ENCODE results near the gene ADPRH.
A peak's percentile ranks its signal among the peaks of the same experiment; 100 is the strongest.

ADPRH gene

DNA sequence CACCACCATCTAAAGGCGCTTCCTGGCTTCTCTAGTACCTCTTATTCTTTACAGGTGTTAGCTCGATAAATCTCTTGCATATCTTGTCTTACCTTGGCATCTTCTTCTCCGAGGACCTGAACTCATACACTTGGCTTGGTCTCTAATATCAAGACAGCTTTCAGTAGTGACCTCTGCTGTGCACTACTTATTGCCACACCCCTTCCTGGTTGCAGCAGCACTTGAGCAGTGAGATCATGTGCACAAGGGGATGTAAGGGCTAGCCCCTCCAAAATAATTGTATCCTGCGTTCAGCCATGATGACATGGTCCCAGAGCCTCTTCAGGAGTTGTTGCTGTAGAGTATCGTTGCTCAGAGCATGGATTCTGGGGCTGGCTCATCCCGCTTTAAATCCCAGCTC lies 17.1 kb downstream of the ADPRH start:
- no peak for DNase-seq (ENCODE audit: low read depth)

- no peak for DNase-seq (ENCODE audit: low read depth)
Observed at GRCh38 chr3:119597548-119598288, 18.4 kb downstream of the ADPRH start, which contains the start of gene PLA1A. TSS of gene PLA1A (plus strand) at chr3:119597885. CDS start at chr3:119597914, 29 bp downstream.

GRCh38 chr3:119598410-119599098 lies 19.3 kb downstream of the ADPRH start:
- no peak for DNase-seq (ENCODE audit: low read depth)

DNA sequence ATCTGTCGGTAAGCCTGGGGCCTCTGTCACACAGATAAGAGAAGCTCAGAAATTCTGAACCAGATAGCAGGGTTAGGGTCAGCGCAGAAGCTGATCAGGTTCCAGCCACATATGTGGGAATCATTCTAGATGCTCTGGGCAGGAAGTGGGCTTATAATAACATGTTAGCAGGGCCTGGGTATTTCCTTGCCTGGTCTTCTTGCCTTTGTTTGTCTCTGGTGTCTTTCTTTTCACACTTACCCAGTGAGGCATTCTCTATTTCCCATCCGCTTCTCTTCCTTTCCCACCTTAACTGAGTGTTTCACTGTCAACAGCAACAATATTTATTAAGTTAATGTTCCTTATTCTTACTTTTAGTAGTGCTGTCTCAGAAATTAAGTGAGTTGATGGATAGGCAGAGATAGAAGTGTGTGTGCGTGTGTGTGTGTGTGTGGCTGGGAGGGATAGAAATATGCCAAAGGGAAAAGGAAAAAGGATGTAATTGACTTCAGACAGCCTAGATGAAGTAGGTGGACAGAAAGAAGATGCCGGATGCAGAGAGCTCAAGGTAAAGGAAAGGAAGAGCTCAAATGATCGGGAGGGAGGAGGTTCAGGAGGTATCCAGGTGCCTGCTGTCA lies 20.4 kb downstream of the ADPRH start:
- DNase-seq (ENCODE audit: low read depth) = no peak

GRCh38 chr3:119600732-119601131 lies 21.4 kb downstream of the ADPRH start:
- DNase-seq (ENCODE audit: low read depth) = peak; percentile 25

GRCh38 chr3:119601154-119601553 lies 21.9 kb downstream of the ADPRH start:
- no peak for DNase-seq (ENCODE audit: low read depth)

GRCh38 chr3:119602676-119603075 lies 23.4 kb downstream of the ADPRH start:
- DNase-seq (ENCODE audit: low read depth) = no peak

GRCh38 chr3:119604878-119605277 lies 25.6 kb downstream of the ADPRH start:
- peak; percentile 70 for DNase-seq (ENCODE audit: low read depth)

DNA sequence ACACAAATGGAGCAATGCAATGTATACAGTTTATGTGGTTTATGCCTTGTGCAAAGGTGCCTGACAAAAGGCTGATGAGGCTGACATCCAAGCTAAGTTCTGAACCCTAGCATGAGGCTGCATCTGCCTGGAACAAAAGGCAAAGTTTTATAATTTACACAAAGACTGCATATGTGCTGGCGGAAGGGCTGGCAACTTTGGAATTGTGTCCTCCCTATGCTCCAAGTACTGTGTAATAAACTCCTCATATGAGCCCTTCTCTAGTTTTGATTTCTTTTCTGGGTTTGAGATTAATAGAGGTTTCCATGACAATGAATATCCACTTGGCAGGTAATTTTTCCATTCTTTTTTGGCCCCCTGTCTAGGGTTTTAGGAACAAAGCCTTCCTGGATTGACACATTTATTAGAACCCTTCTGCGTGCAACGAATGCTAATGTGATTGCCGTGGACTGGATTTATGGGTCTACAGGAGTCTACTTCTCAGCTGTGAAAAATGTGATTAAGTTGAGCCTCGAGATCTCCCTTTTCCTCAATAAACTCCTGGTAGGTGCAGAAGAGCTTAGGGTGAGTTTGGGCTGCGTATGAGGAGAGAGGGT lies 29.2 kb downstream of the ADPRH start:
- no peak for DNase-seq (ENCODE audit: low read depth)

- no peak for DNase-seq (ENCODE audit: low read depth)
Observed at GRCh38 chr3:119609301-119609700, 30.0 kb downstream of the ADPRH start.

DNA sequence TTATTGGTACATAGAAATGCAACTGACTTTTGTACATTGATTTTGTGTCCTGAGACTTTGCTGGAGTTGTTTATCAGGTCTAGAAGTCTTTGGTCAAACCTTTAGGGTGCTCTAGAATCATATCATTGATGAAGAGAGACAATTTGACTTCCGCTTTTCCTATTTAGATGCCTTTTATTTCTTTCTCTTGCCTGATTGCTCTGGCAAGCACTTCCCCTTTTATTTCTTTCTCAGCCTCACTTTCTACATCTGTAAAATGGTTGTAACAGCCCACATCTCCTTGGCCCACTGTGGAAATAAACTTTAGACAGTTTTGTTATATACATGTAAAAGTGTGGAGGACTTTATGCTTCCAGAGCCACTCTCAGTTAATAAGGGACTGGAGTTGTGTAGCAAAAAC lies 32.4 kb downstream of the ADPRH start:
- no peak for DNase-seq (ENCODE audit: low read depth)

DNA sequence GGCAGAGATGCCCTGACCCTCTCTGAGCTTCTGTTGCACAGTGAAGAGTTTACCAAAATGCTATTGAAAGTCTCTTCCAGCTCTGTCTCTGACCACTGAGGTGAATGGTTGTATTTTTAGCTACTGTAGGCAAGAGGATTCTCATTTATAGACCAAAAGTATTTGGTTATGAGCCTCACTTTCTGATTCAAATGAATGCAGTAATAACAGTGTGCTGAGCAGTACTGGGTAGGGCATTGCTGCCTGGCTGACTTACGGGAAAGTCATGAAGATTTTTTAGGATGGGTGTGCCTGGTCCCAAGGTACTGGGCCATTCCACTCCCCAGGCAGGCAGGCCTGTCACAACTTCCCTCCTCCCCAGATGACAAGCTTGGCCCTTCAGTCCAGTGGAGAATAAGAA lies 33.9 kb downstream of the ADPRH start:
- DNase-seq (ENCODE audit: low read depth) = no peak

- no peak for DNase-seq (ENCODE audit: low read depth)
Observed at GRCh38 chr3:119613872-119614271, 34.6 kb downstream of the ADPRH start.

DNA sequence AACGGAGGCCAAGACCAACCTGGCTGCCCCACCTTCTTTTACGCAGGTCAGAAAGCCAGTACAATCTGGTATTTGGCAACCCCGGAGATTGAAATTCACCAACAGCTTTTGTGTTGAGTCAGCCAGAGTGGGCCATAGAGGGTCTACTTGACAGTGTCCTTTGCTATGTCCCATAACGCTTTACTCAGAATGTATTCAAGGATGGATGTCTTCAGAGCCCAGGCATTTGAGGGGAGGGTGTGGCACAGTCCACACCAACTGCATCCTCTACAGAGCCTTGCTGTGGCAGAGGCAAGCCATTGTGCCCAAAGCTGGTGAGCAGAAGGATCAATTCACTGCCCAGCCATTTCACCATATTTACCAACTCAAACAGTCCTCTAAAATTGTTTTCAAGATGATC lies 36.8 kb downstream of the ADPRH start:
- no peak for DNase-seq (ENCODE audit: low read depth)

- no peak for DNase-seq (ENCODE audit: low read depth)
Observed at GRCh38 chr3:119619094-119619493, 39.8 kb downstream of the ADPRH start.

GRCh38 chr3:119620899-119621298 lies 41.6 kb downstream of the ADPRH start:
- DNase-seq (ENCODE audit: low read depth) = no peak

DNA sequence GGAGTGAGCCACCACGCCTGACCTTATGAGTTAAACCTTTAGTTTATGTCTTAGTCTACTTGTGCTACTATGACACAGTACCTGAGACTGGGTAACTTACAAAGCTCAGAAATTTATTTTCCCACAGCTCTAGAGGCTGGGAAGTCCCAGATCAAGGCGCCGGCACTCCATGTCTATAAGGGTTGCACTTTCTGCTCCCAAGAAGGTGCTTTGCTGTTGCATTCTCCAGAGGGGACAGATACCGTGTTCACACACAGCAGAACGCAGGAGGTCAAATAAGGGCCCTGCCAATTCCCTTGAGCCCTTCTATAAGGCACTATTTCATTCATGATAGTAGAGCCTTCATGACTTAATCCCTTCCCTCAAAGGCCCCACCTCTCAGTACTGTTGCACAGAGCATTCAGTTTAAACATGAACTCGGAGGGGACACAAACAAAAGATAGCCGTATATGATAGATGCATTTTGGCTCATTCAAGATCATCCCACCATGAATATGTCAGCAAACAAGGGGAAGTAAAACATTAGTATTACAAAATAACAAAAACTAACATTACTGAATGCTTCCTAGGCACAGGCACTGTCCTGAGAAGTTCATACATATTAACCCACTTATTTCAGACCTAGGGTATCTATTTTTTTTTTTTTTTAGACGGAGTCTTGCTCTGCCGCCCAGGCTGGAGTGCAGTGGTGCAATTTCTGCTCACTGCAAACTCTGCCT lies 44.9 kb downstream of the ADPRH start:
- no peak for DNase-seq (ENCODE audit: low read depth)

DNA sequence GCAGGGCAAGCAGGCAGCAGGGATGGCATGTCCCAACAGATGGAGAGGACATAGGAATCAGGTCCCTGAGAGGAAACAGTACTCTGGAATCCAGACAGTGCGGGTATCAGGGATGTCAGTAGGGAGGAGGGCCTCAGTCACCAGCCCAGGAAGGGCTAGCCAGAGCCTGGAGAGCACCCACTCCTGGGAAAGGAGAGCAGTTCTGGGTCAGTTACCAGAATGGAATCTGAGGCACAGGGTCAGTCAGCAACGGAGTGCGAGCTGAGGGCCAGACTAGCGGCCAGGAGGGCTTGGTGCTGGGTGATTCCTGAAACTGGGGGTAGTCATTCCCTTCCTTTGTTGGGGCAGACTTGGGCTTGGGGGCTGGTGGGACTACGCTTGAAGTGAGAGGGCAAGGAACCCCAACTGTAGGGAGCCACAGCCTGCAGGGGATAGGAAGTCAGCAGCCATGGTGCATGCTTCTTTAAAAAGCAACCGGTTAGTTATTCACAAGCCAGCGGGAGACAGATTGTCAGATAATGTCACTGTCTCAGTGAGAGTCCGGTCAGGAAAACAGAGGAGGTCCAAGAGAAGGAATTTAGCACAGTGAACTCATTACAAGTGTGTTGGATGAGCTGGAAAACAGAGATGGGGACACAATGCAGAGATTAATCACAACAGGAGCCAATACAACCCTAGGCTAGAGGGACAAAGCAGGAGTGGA lies 46.3 kb downstream of the ADPRH start:
- DNase-seq (ENCODE audit: low read depth) = no peak

DNA sequence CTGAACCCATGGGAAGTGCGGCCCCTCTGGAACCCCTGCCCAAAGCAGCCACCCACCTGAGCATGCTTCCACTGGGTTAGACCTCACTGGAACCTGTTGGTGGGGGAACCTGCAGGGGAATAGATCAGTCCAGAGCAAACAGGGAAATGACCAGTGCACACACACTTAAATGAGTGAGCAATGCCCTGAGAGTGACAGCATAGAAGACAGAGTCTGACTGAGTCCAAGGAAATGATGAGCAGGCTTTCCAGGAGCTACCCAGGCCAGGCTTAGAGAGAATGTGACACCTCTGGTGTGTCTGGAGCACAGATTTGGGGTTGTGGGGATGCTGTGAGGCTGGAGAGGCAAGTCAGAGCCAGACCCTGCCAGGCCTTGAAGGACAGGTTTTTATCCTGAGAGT lies 46.9 kb downstream of the ADPRH start:
- no peak for DNase-seq (ENCODE audit: low read depth)

- DNase-seq (ENCODE audit: low read depth) = no peak
Observed at GRCh38 chr3:119627461-119627860, 48.2 kb downstream of the ADPRH start.

DNA sequence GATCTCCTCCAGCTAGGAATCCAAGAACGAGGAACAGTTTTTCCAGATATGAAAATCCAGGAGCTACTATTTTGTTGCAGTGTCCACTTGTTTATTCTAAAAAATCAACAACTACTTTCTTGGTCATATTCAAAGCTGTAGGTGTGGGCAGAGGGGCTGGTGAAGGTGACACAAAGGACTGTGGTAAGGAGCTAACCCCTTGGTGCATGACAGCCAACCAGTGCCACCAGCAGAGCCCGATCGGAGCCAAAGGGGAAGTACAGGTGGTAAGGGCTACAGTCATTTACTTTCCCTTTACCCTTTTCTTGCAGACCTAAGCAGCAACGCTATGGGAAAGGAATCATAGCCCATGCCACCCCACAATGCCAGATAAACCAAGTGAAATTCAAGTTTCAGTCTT lies 49.1 kb downstream of the ADPRH start:
- no peak for DNase-seq (ENCODE audit: low read depth)

All from ELR (cell line).